GM18870 (cell line): ENCODE measurements around the gene PTPRQ.

Source experiments
- ATAC-seq: cut with Tn5 transposase; IDR thresholded peaks from one replicate; pipeline ENCODE4 v1.9.1; 2021; ENCODE audit warnings: moderate library complexity; ENCODE audit not compliant: unreplicated experiment

The PTPRQ gene

GRCh38 chr12:80716696-80717469, 272.8 kb downstream of the PTPRQ start, which contains the start of gene MYF5:
Gene MYF5 (plus strand): TSS chr12:80716912. CDS start chr12:80717064, 152 bp downstream.
- ATAC-seq: no peak

DNA sequence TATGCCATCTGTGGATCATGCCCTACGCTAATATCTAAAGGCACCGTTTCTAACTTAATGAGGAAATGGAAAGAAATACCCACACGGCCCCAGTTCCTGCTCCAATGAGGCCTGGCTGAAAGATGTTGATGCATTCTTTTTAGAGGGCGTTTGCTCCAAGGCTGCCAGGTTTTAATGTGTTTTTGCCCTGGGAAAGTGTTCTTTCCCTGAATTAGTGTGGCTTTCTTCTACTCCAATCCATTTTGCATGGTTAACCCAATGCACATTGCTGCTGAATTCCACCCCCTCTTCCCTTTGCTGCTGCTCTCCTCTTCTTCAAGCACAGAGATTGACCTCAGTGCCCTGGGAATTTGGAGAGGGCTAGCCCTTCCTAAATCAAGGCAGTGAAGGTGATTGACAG, 273.8 kb downstream of the PTPRQ start:
- ATAC-seq: no peak

DNA sequence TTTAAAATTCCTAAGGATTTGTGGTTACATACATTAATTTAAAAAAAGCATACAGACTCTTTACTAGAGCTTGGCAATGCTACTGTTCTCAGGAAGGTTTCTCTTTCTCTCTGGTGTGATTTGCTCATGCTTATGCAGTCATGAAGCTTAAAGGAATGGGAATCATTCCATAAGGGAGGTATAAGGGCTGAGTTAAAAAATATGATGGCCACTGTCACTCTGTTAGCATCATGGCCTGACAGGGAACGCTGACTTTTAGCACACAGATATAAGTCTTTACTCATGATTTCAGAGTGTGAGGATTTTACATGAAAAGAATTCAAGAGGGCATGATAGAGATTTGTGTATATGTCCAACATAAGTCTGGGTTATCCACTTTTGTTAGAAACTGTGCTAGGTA, 276.5 kb downstream of the PTPRQ start:
- no peak for ATAC-seq

GRCh38 chr12:80721326-80721725, 277.3 kb downstream of the PTPRQ start:
- no peak for ATAC-seq
